Suprapubic skin (tissue), 4 donors: ENCODE measurements around the gene AMPH. TPM values are rescaled to one million over a fixed set of nuclear protein-coding genes. Genes with fewer than 3 reads are reported as not detected.
"Not testable (repeated sequence)": the region's sequence is repeated elsewhere in the genome, so short reads cannot be mapped to it uniquely, and the experiment has no call there.

Experiments
- DNase-seq, 2 donors: peaks; one replicate each; pipeline ENCODE4 v3.0.0-alpha.2; 2019; ENCODE audit warnings: low spot score in 2 of 2
- H3K27ac ChIP-seq: fragments of 200-600 bp; sonication (generic); one replicate; pipeline ENCODE4 v1.5.1; 2019
- H3K27me3 ChIP-seq: fragments of 200-600 bp; sonication (generic); one replicate; pipeline ENCODE4 v1.5.1; 2019
- H3K36me3 ChIP-seq: fragments of 200-600 bp; sonication (generic); one replicate; pipeline ENCODE4 v1.5.1; 2019
- H3K4me1 ChIP-seq: fragments of 200-600 bp; sonication (generic); one replicate; pipeline ENCODE4 v1.5.1; 2019
- H3K4me3 ChIP-seq: fragments of 200-600 bp; sonication (generic); one replicate; pipeline ENCODE4 v1.5.1; 2019; ENCODE audit warnings: mild to moderate bottlenecking
- H3K9me3 ChIP-seq: fragments of 200-600 bp; sonication (generic); one replicate; pipeline ENCODE4 v1.5.1; 2019
- CTCF ChIP-seq, 2 donors: fragments of 200-600 bp in 1 of 2; fragments of 450-650 bp in 1 of 2; sonication (generic) in 1 of 2; IDR thresholded peaks; one replicate each; pipeline ENCODE4 v1.5.1; 2016 to 2019; ENCODE audit warnings: antibody characterized with exemption in 2 of 2, mild to moderate bottlenecking in 1 of 2, moderate library complexity in 1 of 2
- EP300 ChIP-seq: sonication (generic); formaldehyde crosslinking; IDR thresholded peaks from one replicate; pipeline ENCODE4 v1.6.1; 2017; ENCODE audit warnings: antibody characterized with exemption
- POLR2A ChIP-seq, 2 donors: fragments of 450-650 bp; IDR thresholded peaks; one replicate each; pipeline ENCODE4 v1.6.1; 2017; ENCODE audit warnings: antibody characterized with exemption in 2 of 2, mild to moderate bottlenecking in 2 of 2, moderate library complexity in 2 of 2
- POLR2AphosphoS5 ChIP-seq, 3 donors: sonication (generic); formaldehyde crosslinking; IDR thresholded peaks; one replicate each; pipeline ENCODE4 v1.6.1; 2017; ENCODE audit warnings: antibody characterized with exemption in 3 of 3
- WGBS: methylation state at CpG from one replicate; pipeline ENCODE4 v1.1.5; 2018; 5-methylcytosine and 5-hydroxymethylcytosine counted together
- total RNA-seq, 4 donors: library from RNA; depleted of rRNA; stranded (reverse); fragments of >200 nt; gene quantifications; one replicate each; pipeline ENCODE4 v1.1.0, GENCODE V29; 2016

Gene AMPH
- total RNA-seq, 4 donors from 2014 or later: 1.7 to 6.3 (median 2.3) TPM

GRCh38 chr7:38339953-38340819, 291.0 kb downstream of the AMPH start:
- Histone ChIP-seq H3K36me3 (no peaks in the 10 kb centered on the region), H3K27me3 (no peaks in the 10 kb centered on the region), H3K4me1 (peaks cover 16% of the 10 kb centered on the region), H3K4me3 (no peak overlapping the region), H3K27ac (no peak overlapping the region), H3K9me3 (no peaks in the 10 kb centered on the region)
- DNase-seq: no peak
- TF ChIP-seq POLR2A (IDR thresholded peaks at IDR 0.05) (no peak), CTCF (IDR thresholded peaks at IDR 0.05) (no peak), POLR2AphosphoS5 (IDR thresholded peaks at IDR 0.05) (no peak), EP300 (no peak)
- 92% methylated on average over 4 of the region's 4 CpGs for WGBS

- H3K27ac ChIP-seq, DNase-seq, H3K27me3 ChIP-seq, H3K9me3 ChIP-seq, H3K36me3 ChIP-seq: not testable (repeated sequence)
- WGBS: 64% methylated on average over 9 of the region's 9 CpGs
- H3K4me1 ChIP-seq: peaks cover 13% of the 10 kb centered on the region
- peak overlapping the region; percentile 6 for H3K4me3 ChIP-seq
These were observed 295.0 kb downstream of the AMPH start for GRCh38 chr7:38336148-38336515.

GRCh38 chr7:38335492-38336147, 295.6 kb downstream of the AMPH start:
- H3K4me3 ChIP-seq: peak overlapping the region; percentile 6
- TF ChIP-seq POLR2A (IDR thresholded peaks at IDR 0.05) (no peak), EP300 (no peak), CTCF (IDR thresholded peaks at IDR 0.05) (peak; percentile 50 to 88), POLR2AphosphoS5 (IDR thresholded peaks at IDR 0.05) (peak in 1 of 3 donors; percentile 3)

GRCh38 chr7:38335128-38335491, 296.1 kb downstream of the AMPH start:
- Histone ChIP-seq H3K27ac (no peak overlapping the region), H3K4me3 (no peak overlapping the region), H3K9me3 (no peaks in the 10 kb centered on the region), H3K27me3 (no peaks in the 10 kb centered on the region), H3K4me1 (peaks cover 10% of the 10 kb centered on the region), H3K36me3 (no peaks in the 10 kb centered on the region)
- 80% methylated on average over 2 of the region's 2 CpGs for WGBS
- TF ChIP-seq POLR2AphosphoS5 (IDR thresholded peaks at IDR 0.05): no peak
- TF ChIP-seq EP300: no peak
- no peak for TF ChIP-seq CTCF (IDR thresholded peaks at IDR 0.05)
- no peak for TF ChIP-seq POLR2A (IDR thresholded peaks at IDR 0.05)
- DNase-seq: no peak

More at GRCh38 chr7:38335492-38336147, 295.6 kb downstream of the AMPH start:
- 69% methylated on average over 6 of the region's 8 CpGs for WGBS
- Histone ChIP-seq H3K36me3 (no peaks in the 10 kb centered on the region), H3K27me3 (no peaks in the 10 kb centered on the region), H3K9me3 (no peaks in the 10 kb centered on the region), H3K4me1 (peaks cover 10% of the 10 kb centered on the region), H3K27ac (no peak overlapping the region)
- DNase-seq: peak in 1 of 2 donors; percentile 89

- H3K9me3 ChIP-seq: no peaks in the 10 kb centered on the region
- no peaks in the 10 kb centered on the region for H3K27me3 ChIP-seq
- TF ChIP-seq CTCF (IDR thresholded peaks at IDR 0.05) (no peak), POLR2AphosphoS5 (IDR thresholded peaks at IDR 0.05) (no peak), POLR2A (IDR thresholded peaks at IDR 0.05) (no peak), EP300 (no peak)
- no peak overlapping the region for H3K4me3 ChIP-seq
- no peak for DNase-seq
- no peak overlapping the region for H3K27ac ChIP-seq
- H3K4me1 ChIP-seq: peaks cover 10% of the 10 kb centered on the region
- H3K36me3 ChIP-seq: no peaks in the 10 kb centered on the region
These were observed 297.0 kb downstream of the AMPH start for GRCh38 chr7:38334163-38334562.
